ENCODE measurements around the gene FAM229A. TPM values are rescaled to one million over a fixed set of nuclear protein-coding genes. Genes with fewer than 3 reads are reported as not detected.

The FAM229A gene
- total and polyA plus RNA-seq, 9 of the 15 experiments (the other 6 are each of a cell fraction or from before 2014, with no cell fraction given): 0.04 to 21.6 (median 7.4) TPM

- TF ChIP-seq ZNF699 (CRISPR knock-in tag; IDR thresholded peaks at IDR 0.05; ENCODE audit: insufficient replicate concordance) (no peak), MGA (IDR thresholded peaks at IDR 0.05) (peak; percentile 39; the same call in 1 of the 2 replicates), U2AF1 (optimal IDR thresholded peaks at IDR 0.05; ENCODE audit: low read depth, low read length) (peak; percentile 34), JUNB (CRISPR knock-in tag; conservative IDR thresholded peaks at IDR 0.05) (no peak), HDAC3 (IDR thresholded peaks at IDR 0.05; ENCODE audit: borderline replicate concordance, partially characterized antibody) (no peak), DNMT1 (IDR thresholded peaks at IDR 0.05) (no peak), FUS (optimal IDR thresholded peaks at IDR 0.05; ENCODE audit: low read depth, low read length) (peak; percentile 80), HOMEZ (CRISPR knock-in tag; IDR thresholded peaks at IDR 0.05) (no peak), ZNF133 (CRISPR knock-in tag; IDR thresholded peaks at IDR 0.05) (0 out of 2 replicates have a peak, but pooled peaks have one; percentile 23), RUNX1 (IDR thresholded peaks at IDR 0.05; ENCODE audit: low read depth) (no peak), RFX5 (IDR thresholded peaks at IDR 0.05; ENCODE audit: low read depth, low read length) (no peak), NFIX (CRISPR knock-in tag; IDR thresholded peaks at IDR 0.05; ENCODE audit: low read depth) (no peak), SIX5 (IDR thresholded peaks at IDR 0.05; ENCODE audit: borderline replicate concordance in 1 of 2, insufficient read depth in 1 of 2, low read depth in 1 of 2, low read length in 2 of 2) (no peak)
Observed at GRCh38 chr1:32351399-32352238, 10.7 kb downstream of the FAM229A start (continued).

All from K562 (cell line).